ENCODE results near the gene ORC3.
"Not testable (repeated sequence)": the region's sequence is repeated elsewhere in the genome, so short reads cannot be mapped to it uniquely, and the experiment has no call there.

Gene ORC3

GRCh38 chr6:87663434-87663833 lies 73.5 kb downstream of the ORC3 start:
- no peak for DNase-seq

GRCh38 chr6:87664921-87665485 lies 75.1 kb downstream of the ORC3 start:
- DNase-seq = no peak

GRCh38 chr6:87667032-87667431 lies 77.1 kb downstream of the ORC3 start:
- no peak for DNase-seq

DNA sequence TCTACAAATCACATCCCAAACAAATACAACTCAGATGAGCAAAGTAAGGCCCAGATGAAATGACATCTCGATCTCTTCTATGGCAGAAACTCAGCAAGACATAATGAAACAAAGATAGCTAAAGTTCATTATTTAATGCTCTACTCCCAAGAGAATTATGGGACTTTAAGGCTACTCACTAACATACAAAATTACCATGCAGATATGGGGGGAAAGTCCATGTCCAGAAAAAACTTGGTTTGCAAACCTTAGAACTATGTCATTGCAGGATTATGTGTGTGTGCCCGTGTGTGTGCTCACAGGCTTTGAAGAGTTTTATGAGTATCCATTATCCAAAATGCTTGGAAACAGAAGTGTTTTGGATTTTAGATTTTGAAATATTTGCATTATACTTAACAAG lies 78.1 kb downstream of the ORC3 start:
- no peak for DNase-seq

- DNase-seq = no peak
Observed at GRCh38 chr6:87669051-87669450, 79.1 kb downstream of the ORC3 start.

GRCh38 chr6:87670707-87671106 lies 80.8 kb downstream of the ORC3 start:
- DNase-seq = no peak

GRCh38 chr6:87671555-87672029 lies 81.7 kb downstream of the ORC3 start:
- no peak for DNase-seq

DNA sequence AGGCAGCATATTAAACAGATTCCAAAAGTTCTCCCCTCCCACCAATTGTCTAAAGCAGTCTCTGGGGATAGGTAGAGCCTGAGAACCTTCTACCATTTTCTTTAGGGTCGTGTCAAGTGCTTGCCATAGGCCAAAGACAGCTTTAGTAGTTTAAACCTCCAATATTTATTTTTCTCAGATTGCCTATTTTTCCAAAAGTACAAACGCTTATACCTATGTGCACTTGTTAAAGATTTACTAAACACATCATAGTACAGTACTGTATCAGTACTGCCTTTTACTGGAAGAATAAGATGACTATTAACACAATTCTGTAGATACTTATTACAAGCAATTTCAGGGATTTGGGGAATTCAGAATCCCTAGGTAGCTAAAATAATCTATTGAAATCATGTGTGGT lies 82.7 kb downstream of the ORC3 start:
- no peak for DNase-seq

DNA sequence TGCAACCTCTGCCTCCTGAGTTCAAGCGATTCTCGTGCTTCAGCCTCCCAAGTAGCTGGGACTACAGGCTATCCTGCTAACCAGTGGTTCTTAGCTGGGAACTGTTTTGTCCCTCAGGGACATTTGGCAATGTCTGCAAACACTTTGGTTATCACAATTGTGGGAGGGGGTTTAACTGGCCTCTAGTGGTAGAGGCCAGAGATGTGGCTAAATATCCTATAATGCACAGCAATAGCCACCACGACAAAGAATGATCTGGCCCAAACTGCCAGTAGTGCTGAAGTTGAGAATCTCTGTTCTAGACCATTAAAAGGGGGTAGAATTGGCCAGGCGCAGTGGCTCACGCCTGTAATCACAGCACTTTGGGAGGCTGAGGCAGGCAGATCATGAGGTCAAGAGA lies 83.3 kb downstream of the ORC3 start:
- no peak for DNase-seq

- DNase-seq = no peak
Observed at GRCh38 chr6:87674290-87674689, 84.4 kb downstream of the ORC3 start.

DNA sequence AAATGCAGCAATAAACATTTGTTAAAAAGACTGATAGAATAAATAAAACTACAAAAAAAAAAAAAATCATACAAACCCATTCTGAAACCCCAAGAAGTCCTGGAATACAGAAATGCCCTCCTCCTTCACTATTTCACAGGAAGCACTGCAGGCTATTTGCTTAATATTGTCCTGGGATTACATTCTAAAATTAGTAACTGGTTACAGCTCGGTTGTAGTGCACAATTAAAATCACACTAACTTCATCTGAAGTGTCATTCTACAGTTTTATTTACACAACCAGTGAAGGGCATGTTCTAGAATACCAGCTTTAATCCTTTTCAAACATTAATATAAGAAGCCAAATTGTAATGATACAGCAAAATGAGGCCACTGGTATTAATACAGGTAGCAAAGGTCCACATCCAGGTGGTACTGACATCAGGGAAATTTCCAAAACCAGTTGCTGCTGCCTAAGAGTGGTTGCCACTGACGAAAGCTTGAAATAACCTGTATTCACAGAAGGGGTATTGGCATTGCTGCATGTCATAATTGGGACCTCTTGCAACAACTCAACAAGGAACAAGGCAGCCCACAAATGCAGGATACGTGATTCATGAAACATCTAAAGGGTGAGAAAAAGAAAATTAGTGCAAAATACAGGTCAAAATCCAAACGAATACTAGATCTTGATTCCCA lies 85.2 kb downstream of the ORC3 start:
- DNase-seq = no peak

- DNase-seq = no peak
Observed at GRCh38 chr6:87682310-87682709, 92.4 kb downstream of the ORC3 start.

- DNase-seq = no peak
Observed at GRCh38 chr6:87683890-87684289, 94.0 kb downstream of the ORC3 start.

- DNase-seq = no peak
Observed at GRCh38 chr6:87684895-87685654, 95.1 kb downstream of the ORC3 start.

DNA sequence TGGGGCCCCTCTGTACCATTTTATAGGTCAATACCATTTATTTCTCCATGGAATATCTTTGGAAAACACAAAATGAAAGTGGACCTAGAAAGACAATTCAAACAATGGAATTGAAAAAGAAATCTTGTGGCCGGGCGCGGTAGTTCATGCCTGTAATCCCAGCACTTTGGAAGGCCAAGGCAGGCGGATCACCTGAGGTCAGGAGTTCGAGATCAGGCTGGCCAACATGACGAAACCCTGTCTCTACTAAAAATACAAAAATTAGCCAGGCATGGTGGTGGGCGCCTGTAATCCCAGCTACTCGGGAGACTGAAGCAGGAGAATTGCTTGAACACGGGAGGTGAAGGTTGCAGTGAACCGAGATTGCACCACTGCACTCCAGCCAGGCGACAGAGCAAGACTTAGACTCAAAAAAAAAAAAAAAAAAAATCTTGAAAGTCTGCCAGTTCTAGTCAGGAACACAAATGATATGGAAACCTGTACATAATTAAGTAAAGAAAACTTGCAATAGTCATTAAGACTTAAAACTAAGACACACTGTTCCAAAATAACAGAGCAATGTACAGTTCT lies 96.8 kb downstream of the ORC3 start:
- DNase-seq = not testable (repeated sequence)

- no peak for DNase-seq
Observed at GRCh38 chr6:87687296-87687695, 97.4 kb downstream of the ORC3 start.

- DNase-seq = not testable (repeated sequence)
Observed at GRCh38 chr6:87687893-87688292, 98.0 kb downstream of the ORC3 start.

DNA sequence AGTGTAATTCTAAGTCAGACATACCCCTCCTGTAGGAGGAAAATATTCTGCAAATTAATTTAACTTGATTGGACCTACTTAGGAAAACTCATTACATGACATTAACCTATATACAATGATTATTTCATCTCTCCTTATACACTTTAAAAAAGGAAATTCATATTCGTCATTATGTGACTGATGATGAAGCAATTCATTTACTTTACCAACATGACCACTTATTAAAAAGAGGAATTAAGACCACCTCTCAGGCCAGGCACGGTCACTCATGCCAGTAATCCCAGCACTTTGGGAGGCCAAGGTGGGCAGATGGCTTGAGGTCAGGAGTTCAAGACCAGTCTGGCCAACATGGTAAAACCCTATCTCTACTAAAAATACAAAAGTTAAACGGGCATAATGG lies 100.5 kb downstream of the ORC3 start:
- DNase-seq = no peak

GRCh38 chr6:87692086-87692485 lies 102.2 kb downstream of the ORC3 start:
- DNase-seq = no peak

DNA sequence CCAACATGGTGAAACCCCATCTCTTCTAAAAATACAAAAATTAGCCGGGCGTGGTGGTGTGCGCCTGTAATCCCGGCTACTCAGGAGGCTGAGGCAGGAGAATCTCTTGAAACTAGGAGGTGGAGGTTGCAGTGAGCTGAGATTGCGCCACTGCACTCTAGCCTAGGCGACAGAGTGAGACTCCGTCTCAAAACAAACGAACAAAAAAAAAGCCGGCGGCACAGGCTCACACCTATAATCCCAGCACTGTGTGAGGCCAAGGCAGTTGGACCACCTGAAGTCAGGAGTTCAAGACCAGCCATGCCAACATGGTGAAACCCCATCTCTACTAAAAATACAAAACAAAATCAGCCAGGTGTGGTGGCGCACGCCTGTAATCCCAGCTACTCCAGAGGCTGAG lies 106.9 kb downstream of the ORC3 start:
- not testable (repeated sequence) for DNase-seq

DNA sequence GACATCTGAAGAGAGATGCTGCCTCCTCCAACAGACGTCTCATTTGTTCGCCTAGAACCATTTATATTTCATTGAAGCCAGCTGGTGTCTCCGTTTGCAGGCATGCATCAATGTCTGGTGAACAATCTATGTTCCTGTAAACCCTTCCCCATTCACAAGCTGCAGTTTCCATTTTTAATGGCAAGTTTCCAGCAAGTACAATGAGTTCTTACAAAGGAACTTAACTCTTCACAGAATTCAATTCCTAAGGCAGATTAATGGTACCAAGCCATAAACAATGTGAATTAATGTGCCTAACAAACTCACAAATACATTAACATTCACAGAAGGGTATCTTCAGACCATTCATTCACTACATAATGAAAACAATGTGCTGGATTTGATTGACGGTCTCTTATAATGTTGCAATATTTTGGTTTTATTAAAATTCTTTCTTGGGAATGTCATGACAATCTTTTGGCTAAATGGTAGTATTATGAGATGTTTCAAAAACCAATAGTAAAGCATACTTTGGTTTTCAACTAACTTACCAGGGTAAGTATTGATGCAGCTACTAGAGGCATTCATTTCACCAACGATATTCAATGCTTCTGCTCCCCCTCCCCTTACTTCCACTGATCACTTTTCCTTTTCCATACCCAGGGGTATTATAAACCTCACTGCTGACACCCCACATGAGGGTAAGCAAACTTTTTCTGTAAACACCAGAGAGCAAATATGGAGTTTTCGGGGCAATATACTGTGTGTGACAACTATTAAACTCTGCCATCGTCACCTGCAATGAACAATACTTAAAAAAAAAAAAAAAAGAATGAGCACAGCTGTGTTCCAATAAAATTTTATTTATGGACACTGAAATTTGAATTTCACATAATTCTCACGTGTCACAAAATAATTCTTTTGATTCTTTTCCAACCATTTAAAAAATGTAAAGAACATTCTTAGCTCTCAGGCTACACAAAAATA lies 107.9 kb downstream of the ORC3 start:
- no peak for DNase-seq

DNA sequence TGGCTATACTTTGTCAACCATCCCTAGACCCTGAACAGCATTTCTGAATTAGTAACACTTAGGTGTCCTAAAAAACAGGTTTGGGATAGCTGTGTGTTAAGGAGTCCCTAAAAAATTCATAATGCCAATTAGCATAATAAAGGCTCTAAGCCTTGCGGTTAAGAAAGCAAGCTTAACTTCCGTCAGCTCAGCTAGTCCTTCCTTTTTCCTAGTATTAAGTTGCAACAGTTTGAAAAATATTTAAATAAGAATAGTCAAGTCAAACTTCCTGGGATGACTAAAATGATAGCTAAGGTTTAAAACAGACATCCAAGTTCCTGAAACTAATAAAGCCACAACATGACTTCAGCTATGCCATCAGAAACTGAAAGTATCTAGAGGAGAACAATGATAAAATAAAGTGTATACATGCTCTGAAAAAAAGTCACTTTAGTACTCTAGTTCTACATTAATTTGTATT lies 108.6 kb downstream of the ORC3 start:
- no peak for DNase-seq

DNA sequence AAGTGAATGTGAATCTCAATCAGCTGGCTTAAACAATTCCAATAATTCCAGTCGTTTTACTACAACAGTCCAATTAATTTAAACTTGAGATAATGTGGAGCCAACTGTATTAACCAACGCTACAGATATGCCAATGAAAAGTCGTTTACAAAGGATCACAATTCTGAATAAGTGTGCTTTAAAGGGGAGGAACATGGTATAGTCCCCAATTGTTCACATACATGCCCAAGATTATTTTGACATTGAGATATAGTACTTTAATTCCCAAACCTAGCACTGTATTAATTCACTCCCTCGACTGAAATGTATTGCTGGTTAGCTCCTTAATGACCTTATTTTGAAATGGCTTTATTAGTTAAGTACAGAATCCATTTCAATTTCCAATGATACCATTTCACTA lies 109.6 kb downstream of the ORC3 start:
- DNase-seq = no peak
